Endodermal cell (in vitro differentiated cells): ENCODE results near the gene PCSK2. TPM values are rescaled to one million over a fixed set of nuclear protein-coding genes. Genes with fewer than 3 reads are reported as not detected.

Source experiments
- DNase-seq: peaks from one replicate; pipeline ENCODE4 v3.0.0-alpha.2; 2017
- H3K27ac ChIP-seq: 2 replicates; pipeline ENCODE4 v1.5.1; 2013; ENCODE audit warnings: mild to moderate bottlenecking, low read depth, low read length, moderate library complexity
- H3K27me3 ChIP-seq: 2 replicates; pipeline ENCODE4 v1.6.1; 2013; ENCODE audit warnings: mild to moderate bottlenecking, low read length, moderate library complexity; ENCODE audit not compliant: insufficient read depth, control insufficient read depth, poor library complexity, severe bottlenecking
- H3K36me3 ChIP-seq: 2 replicates; pipeline ENCODE4 v1.7.0; 2013; ENCODE audit warnings: mild to moderate bottlenecking, low read length, moderate library complexity; ENCODE audit not compliant: control insufficient read depth, insufficient read depth
- H3K4me1 ChIP-seq: one replicate; pipeline ENCODE4 v1.7.0; 2013; ENCODE audit warnings: low read length; ENCODE audit not compliant: control insufficient read depth, insufficient read depth
- H3K4me3 ChIP-seq: 2 replicates; pipeline ENCODE4 v1.5.1; 2013; ENCODE audit warnings: mild to moderate bottlenecking, low read length, moderate library complexity
- H3K9ac ChIP-seq: 2 replicates; pipeline ENCODE4 v1.6.1; 2013; ENCODE audit warnings: mild to moderate bottlenecking, low read length, moderate library complexity; ENCODE audit not compliant: poor library complexity, severe bottlenecking; ENCODE audit errors: extremely low read depth
- H3K9me3 ChIP-seq: 2 replicates; pipeline ENCODE4 v1.6.1; 2013; ENCODE audit warnings: mild to moderate bottlenecking, low read length, moderate library complexity; ENCODE audit not compliant: control insufficient read depth
- H3K27ac Mint-ChIP-seq: 2 replicates; pipeline ENCODE4 v1.8.0; 2020; ENCODE audit warnings: mixed read lengths
- H3K27me3 Mint-ChIP-seq: 2 replicates; pipeline ENCODE4 v1.8.0; 2021; ENCODE audit warnings: mild to moderate bottlenecking, mixed read lengths; ENCODE audit not compliant: insufficient read depth
- H3K36me3 Mint-ChIP-seq: 2 replicates; pipeline ENCODE4 v1.8.0; 2020; ENCODE audit warnings: low read depth, mixed read lengths
- H3K4me1 Mint-ChIP-seq: 2 replicates; pipeline ENCODE4 v1.8.0; 2020; ENCODE audit warnings: mixed read lengths
- H3K4me3 Mint-ChIP-seq: 2 replicates; pipeline ENCODE4 v1.8.0; 2020; ENCODE audit warnings: mild to moderate bottlenecking, moderate library complexity, mixed read lengths
- H3K9me3 Mint-ChIP-seq: 2 replicates; pipeline ENCODE4 v1.8.0; 2020; ENCODE audit warnings: mild to moderate bottlenecking, mixed read lengths
- CTCF ChIP-seq: fragments of 200-600 bp; sonication (generic); conservative IDR thresholded peaks from 2 replicates; pipeline ENCODE4 v1.5.0; 2021; ENCODE audit warnings: antibody characterized with exemption, mild to moderate bottlenecking
- WGBS, 2 experiments: methylation state at CpG; one replicate each; pipeline versions ENCODE4 v1.1.5 to v1.1.7; 2013; ENCODE audit warnings: missing lambda C conversion rate in 2 of 2, mixed read lengths in 1 of 2; ENCODE audit not compliant: insufficient coverage in 1 of 2, insufficient read length in 1 of 2; 5-methylcytosine and 5-hydroxymethylcytosine counted together
- total RNA-seq, 2 donors: library from RNA; stranded (reverse); fragmentation: NEBNext Ultra II Directional in 1 of 2; extraction: Animal tissue kit (Norgen Biotek cat#: 25700) in 1 of 2; gene quantifications; 2 replicates in 1 of 2; 3 replicates in 1 of 2; pipeline ENCODE4 v1.2.1, GENCODE V29; 2021

PCSK2 gene
- total RNA-seq, 2 donors from 2014 or later, result 3.0 to 4.8 TPM

DNA sequence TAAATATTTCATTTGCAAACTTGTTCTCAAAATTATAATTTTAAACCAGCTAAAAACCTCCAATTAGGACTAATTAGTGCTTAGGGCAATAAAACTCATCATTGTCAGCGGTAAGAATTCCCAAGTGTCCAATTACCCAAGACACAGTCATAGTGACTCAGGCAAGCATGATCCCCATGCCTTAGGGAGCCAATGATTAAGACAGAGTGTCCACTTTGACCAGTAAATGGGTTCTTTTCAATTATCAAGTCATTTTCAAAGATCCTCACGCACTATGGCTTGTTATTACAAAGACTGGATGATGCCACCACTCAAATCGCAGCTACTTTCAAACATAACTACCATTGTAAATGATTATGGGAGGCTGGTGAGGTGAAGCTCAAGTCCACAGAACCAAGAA, 190.4 kb downstream of the PCSK2 start:
- no peak for TF ChIP-seq CTCF
- WGBS, 2 experiments, result 97 to 100% methylated on average over 2 of the region's 3 CpGs

DNA sequence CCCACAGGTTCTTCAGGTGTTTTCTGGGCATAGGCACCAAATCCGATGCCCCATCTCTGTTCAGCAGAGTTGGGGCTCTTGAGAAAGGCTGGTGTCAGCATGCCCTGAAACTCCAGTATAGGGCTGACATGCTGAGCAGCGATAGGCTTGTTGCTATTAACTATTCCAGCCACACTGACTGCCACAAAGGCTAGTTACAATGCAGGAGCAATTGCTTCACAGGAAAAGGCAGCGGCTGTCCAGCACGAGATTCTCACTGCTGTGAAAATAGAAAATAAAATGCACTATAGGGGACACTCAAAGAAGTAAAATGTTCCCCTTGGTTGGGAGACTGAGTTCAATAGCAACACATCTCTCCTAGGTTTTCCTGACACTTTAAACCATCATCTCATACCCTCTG, 191.9 kb downstream of the PCSK2 start:
- no peak overlapping the region for H3K4me3 Mint-ChIP-seq
- no peak overlapping the region for H3K27ac Mint-ChIP-seq
- TF ChIP-seq CTCF, result no peak
- no peak overlapping the region for H3K27ac ChIP-seq
- H3K36me3 ChIP-seq, result no peaks in the 10 kb centered on the region
- H3K4me1 ChIP-seq, result no peaks in the 10 kb centered on the region
- H3K4me1 Mint-ChIP-seq, result peaks cover 16% of the 10 kb centered on the region
- H3K9me3 ChIP-seq, result no peaks in the 10 kb centered on the region
- DNase-seq, result no peak
- no peak overlapping the region for H3K4me3 ChIP-seq
- H3K27me3 Mint-ChIP-seq, result peaks cover 6% of the 10 kb centered on the region
- H3K36me3 Mint-ChIP-seq, result peaks cover 2% of the 10 kb centered on the region
- WGBS, 2 experiments, result 67 to 70% methylated on average over 2 to 4 of the region's 4 CpGs
- no peaks in the 10 kb centered on the region for H3K27me3 ChIP-seq
- peaks cover 31% of the 10 kb centered on the region for H3K9me3 Mint-ChIP-seq
- no peak overlapping the region for H3K9ac ChIP-seq

More for the DNA sequence above, 190.4 kb downstream of the PCSK2 start:
- Mint-ChIP-seq H3K4me1 (peaks cover 10% of the 10 kb centered on the region), H3K27me3 (peaks cover 11% of the 10 kb centered on the region), H3K27ac (no peak overlapping the region), H3K36me3 (peaks cover 2% of the 10 kb centered on the region), H3K9me3 (peaks cover 31% of the 10 kb centered on the region), H3K4me3 (no peak overlapping the region)
- no peak overlapping the region for H3K9ac ChIP-seq
- H3K4me1 ChIP-seq, result no peaks in the 10 kb centered on the region
- no peak overlapping the region for H3K4me3 ChIP-seq
- no peak for DNase-seq
- H3K36me3 ChIP-seq, result no peaks in the 10 kb centered on the region
- no peak overlapping the region for H3K27ac ChIP-seq
- H3K27me3 ChIP-seq, result no peaks in the 10 kb centered on the region
- no peaks in the 10 kb centered on the region for H3K9me3 ChIP-seq

DNA sequence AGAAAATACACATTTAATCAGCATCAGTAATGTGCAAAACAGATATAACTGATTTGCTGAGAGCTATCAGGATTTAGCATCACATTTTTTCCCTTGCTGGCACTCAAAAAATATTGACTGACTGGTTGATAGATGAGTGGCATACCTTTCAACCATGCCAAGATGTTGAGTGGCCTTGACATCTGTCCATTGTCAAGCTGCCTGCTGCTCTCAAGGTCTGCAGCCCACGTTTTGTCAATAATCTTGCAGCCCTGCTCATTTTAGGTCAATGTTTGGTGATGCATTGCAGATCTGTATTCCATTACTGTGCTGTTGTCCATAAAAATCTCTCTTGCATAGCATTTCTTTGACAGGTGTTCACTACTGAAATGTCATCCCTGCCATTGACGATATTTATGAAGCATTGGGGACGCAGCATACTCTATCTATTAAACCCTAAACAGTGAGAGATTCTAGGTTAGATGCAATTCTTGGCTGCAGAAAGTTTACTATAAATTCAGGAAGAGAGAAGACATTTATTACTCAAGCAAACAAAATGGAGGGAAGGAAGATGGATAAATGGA, 192.7 kb downstream of the PCSK2 start:
- no peak for TF ChIP-seq CTCF
- peaks cover 16% of the 10 kb centered on the region for H3K4me1 Mint-ChIP-seq
- H3K9ac ChIP-seq, result no peak overlapping the region
- WGBS, 2 experiments, result 82 to 89% methylated on average over 2 to 3 of the region's 3 CpGs
- no peaks in the 10 kb centered on the region for H3K27me3 ChIP-seq
- H3K9me3 Mint-ChIP-seq, result peaks cover 28% of the 10 kb centered on the region
- peaks cover 3% of the 10 kb centered on the region for H3K27me3 Mint-ChIP-seq
- H3K27ac Mint-ChIP-seq, result no peak overlapping the region
- H3K27ac ChIP-seq, result no peak overlapping the region
- H3K4me1 ChIP-seq, result no peaks in the 10 kb centered on the region
- H3K36me3 Mint-ChIP-seq, result peaks cover 2% of the 10 kb centered on the region
- no peak for DNase-seq
- no peaks in the 10 kb centered on the region for H3K36me3 ChIP-seq
- H3K9me3 ChIP-seq, result peaks cover 4% of the 10 kb centered on the region
- H3K4me3 ChIP-seq, result no peak overlapping the region
- H3K4me3 Mint-ChIP-seq, result no peak overlapping the region
